Naive thymus-derived CD4-positive, alpha-beta T cell (primary cell): ENCODE results near the gene CRYBG2. TPM values are rescaled to one million over a fixed set of nuclear protein-coding genes. Genes with fewer than 3 reads are reported as not detected.
"Not testable (repeated sequence)": the region's sequence is repeated elsewhere in the genome, so short reads cannot be mapped to it uniquely, and the experiment has no call there.

Experiments
- ATAC-seq: fragments of 150-1000 bp; cut with Tn5 transposase; 2 replicates; pipeline ENCODE4 v1.10.0; 2021; ENCODE audit warnings: mild to moderate bottlenecking, moderate library complexity
- CTCF ChIA-PET: fragments of 350-600 bp; sonication (Branson Sonifier 250); formaldehyde crosslinking; loops from one replicate; lab custom pipeline; 2021; ENCODE audit warnings: antibody characterized with exemption; lab: Charles Lee
- POLR2A ChIA-PET: fragments of 350-600 bp; sonication (Branson Sonifier 250); formaldehyde crosslinking; loops from one replicate; lab custom pipeline; 2021; ENCODE audit warnings: antibody characterized with exemption, inconsistent platforms; lab: Charles Lee
- DNase-seq, 9 donors: peaks; one replicate each; pipeline versions ENCODE4 v3.0.0 to v3.0.0-alpha.2; 2020 to 2022; ENCODE audit warnings: mixed read lengths in 1 of 9
- H3K27ac ChIP-seq: one replicate; pipeline ENCODE4 v1.7.0; 2013; ENCODE audit warnings: mild to moderate bottlenecking, low read depth, low read length, moderate library complexity
- H3K27me3 ChIP-seq, 2 donors: one replicate each; pipeline ENCODE4 v1.7.0; 2013; ENCODE audit warnings: low read length in 2 of 2, mild to moderate bottlenecking in 2 of 2, moderate library complexity in 2 of 2; ENCODE audit not compliant: control insufficient read depth in 2 of 2, insufficient read depth in 2 of 2
- H3K36me3 ChIP-seq, 3 experiments: 1 replicate in 2 of 3; 2 replicates in 1 of 3; pipeline ENCODE4 v1.7.0; 2013; ENCODE audit warnings: low read length in 3 of 3, mild to moderate bottlenecking in 3 of 3, moderate library complexity in 1 of 3; ENCODE audit not compliant: insufficient read depth in 3 of 3, control insufficient read depth in 2 of 3
- H3K4me1 ChIP-seq, 2 donors: one replicate each; pipeline ENCODE4 v1.7.0; 2013; ENCODE audit warnings: low read length in 2 of 2, mild to moderate bottlenecking in 2 of 2, moderate library complexity in 1 of 2; ENCODE audit not compliant: control insufficient read depth in 2 of 2, insufficient read depth in 2 of 2
- H3K4me3 ChIP-seq: 2 replicates; pipeline ENCODE4 v1.7.0; 2013; ENCODE audit warnings: mild to moderate bottlenecking, low read length
- H3K9me3 ChIP-seq, 3 experiments: 1 replicate in 2 of 3; 2 replicates in 1 of 3; pipeline ENCODE4 v1.7.0; 2013; ENCODE audit warnings: low read length in 3 of 3; ENCODE audit not compliant: control insufficient read depth in 2 of 3
- H3K27ac Mint-ChIP-seq, 9 donors: one replicate each; pipeline ENCODE4 v1.8.0; 2020 to 2022; ENCODE audit warnings: mixed read lengths in 9 of 9, mild to moderate bottlenecking in 8 of 9, moderate library complexity in 5 of 9, inconsistent platforms in 2 of 9
- H3K27me3 Mint-ChIP-seq, 5 donors: one replicate each; pipeline ENCODE4 v1.8.0; 2021 to 2022; ENCODE audit warnings: mixed read lengths in 5 of 5, mild to moderate bottlenecking in 1 of 5
- H3K36me3 Mint-ChIP-seq, 5 donors: one replicate each; pipeline ENCODE4 v1.8.0; 2020 to 2022; ENCODE audit warnings: mixed read lengths in 5 of 5, mild to moderate bottlenecking in 3 of 5, inconsistent platforms in 1 of 5
- H3K4me1 Mint-ChIP-seq, 7 donors: one replicate each; pipeline ENCODE4 v1.8.0; 2020 to 2022; ENCODE audit warnings: mixed read lengths in 7 of 7, mild to moderate bottlenecking in 3 of 7, inconsistent platforms in 1 of 7
- H3K4me3 Mint-ChIP-seq, 10 donors: one replicate each; pipeline ENCODE4 v1.8.0; 2020 to 2022; ENCODE audit warnings: mild to moderate bottlenecking in 10 of 10, mixed read lengths in 10 of 10, moderate library complexity in 6 of 10, inconsistent platforms in 2 of 10
- H3K9me3 Mint-ChIP-seq, 11 donors: one replicate each; pipeline ENCODE4 v1.8.0; 2020 to 2022; ENCODE audit warnings: mixed read lengths in 11 of 11, mild to moderate bottlenecking in 4 of 11, inconsistent platforms in 1 of 11, moderate library complexity in 1 of 11
- intact Hi-C, 2 donors: fragments of 100-400 bp; cut with micrococcal nuclease; formaldehyde crosslinking; loops; one replicate each; pipeline ENCODE4 v1.15.1; 2023
- polyA plus RNA-seq, 2 donors: library from polyadenylated mRNA; unstranded; fragments of 300-500 nt; fragmentation: Illumina TruSeq; gene quantifications; one replicate each; pipeline ENCODE4 v1.2.3, GENCODE V29; 2021
- total RNA-seq, 6 experiments: library from RNA in 5 of 6; stranded (reverse) in 5 of 6; gene quantifications; 1 replicate in 5 of 6; 2 replicates in 1 of 6; pipeline ENCODE4 v1.2.3 and lab custom pipeline; 2021 to 2026

Gene CRYBG2
- total and polyA plus RNA-seq, 7 experiments from 2014 or later, result 0.59 to 1.5 (median 1.1) TPM; not detected in 2

DNA sequence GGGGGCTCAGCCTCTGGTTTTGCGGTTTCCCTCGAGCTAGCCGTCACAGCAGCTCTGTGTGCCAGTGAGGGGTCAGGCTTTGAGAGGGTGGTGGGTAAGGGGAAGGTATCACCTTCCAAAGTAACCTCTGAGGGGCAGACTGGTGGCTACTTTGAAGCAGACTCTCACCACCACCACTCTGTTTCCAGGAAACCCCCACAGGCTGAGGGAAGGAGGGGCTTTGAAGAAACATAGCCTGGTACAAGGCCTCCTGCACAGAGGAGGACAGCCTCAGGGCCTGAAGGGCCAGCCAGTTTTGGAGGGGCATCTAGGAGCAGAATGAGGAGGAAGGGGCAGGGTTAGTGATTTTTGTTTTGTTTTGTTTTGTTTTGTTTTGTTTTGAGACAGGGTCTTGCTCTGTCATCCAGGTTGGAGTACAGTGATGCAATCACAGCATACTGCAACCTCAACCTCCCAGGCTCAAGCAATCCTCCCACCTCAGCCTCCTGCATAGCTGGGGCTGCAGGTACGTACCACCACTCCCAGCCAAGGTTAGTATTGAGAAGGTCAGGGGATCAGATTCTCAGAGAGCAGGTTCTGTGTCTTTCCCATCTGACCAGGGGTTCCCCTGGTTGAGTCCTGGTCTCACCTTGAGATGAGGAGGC is 35.8 kb upstream of the CRYBG2 start:
- H3K27ac Mint-ChIP-seq, result peak overlapping the region in 1 of 9 donors; percentile 55
- Histone ChIP-seq H3K36me3 (no peaks in the 10 kb centered on the region), H3K27me3 (no peaks in the 10 kb centered on the region), H3K27ac (no peak overlapping the region), H3K4me1 (peaks cover 19 to 32% of the 10 kb centered on the region in 2 donors), H3K4me3 (no peak overlapping the region), H3K9me3 (no peaks in the 10 kb centered on the region)
- no peaks in the 10 kb centered on the region for H3K9me3 Mint-ChIP-seq
- H3K4me1 Mint-ChIP-seq, result peaks cover 8 to 57% (median 27%) of the 10 kb centered on the region in 7 donors
- intact Hi-C loops, result loop anchor here (2.0 to 5.0 kb wide), 3 partner anchors 27 to 222 kb away; partner anchors contain the start of genes C1orf232 (in 1 of the 2), ZNF593 (in 1 of the 2) and ZNF593OS (in 1 of the 2)
- ATAC-seq (no peak), DNase-seq (no peak)
- ChIA-PET POLR2A (interaction anchor here (0.6 to 3.4 kb wide), 4 partner anchors 12 to 95 kb away, joined by 3 to 14 read pairs (median 3); no protein-coding TSS in a partner anchor), CTCF (interaction anchor here (1.6 to 3.2 kb wide), 6 partner anchors 15 to 154 kb away, joined by 4 to 15 read pairs (median 10); no protein-coding TSS in a partner anchor)
- peaks cover 0 to 11% (median 0%) of the 10 kb centered on the region in 5 donors for H3K27me3 Mint-ChIP-seq
- no peak overlapping the region for H3K4me3 Mint-ChIP-seq
- no peaks in the 10 kb centered on the region for H3K36me3 Mint-ChIP-seq

- ATAC-seq (no peak), DNase-seq (no peak)
- peaks cover 0 to 10% (median 0%) of the 10 kb centered on the region in 5 donors for H3K27me3 Mint-ChIP-seq
- peaks cover 0 to 3% (median 0%) of the 10 kb centered on the region in 5 donors for H3K36me3 Mint-ChIP-seq
- H3K4me3 Mint-ChIP-seq, result peak overlapping the region in 1 of 10 donors; percentile 1
- H3K27ac Mint-ChIP-seq, result peak overlapping the region in 2 of 9 donors; percentile 1 to 45
- Histone ChIP-seq H3K36me3 (no peaks in the 10 kb centered on the region), H3K9me3 (no peaks in the 10 kb centered on the region), H3K4me1 (peaks cover 19 to 40% of the 10 kb centered on the region in 2 donors), H3K27ac (no peak overlapping the region), H3K4me3 (no peak overlapping the region), H3K27me3 (no peaks in the 10 kb centered on the region)
- ChIA-PET POLR2A (interaction anchor here (0.7 to 3.4 kb wide), 4 partner anchors 11 to 72 kb away, joined by 3 to 14 read pairs (median 4); no protein-coding TSS in a partner anchor), CTCF (interaction anchor here (0.7 to 3.2 kb wide), 6 partner anchors 15 to 154 kb away, joined by 3 to 14 read pairs (median 4); no protein-coding TSS in a partner anchor)
- H3K4me1 Mint-ChIP-seq, result peaks cover 14 to 63% (median 32%) of the 10 kb centered on the region in 7 donors
- no peaks in the 10 kb centered on the region for H3K9me3 Mint-ChIP-seq
- intact Hi-C loops, result no loop called here
Observed at GRCh38 chr1:26388791-26389445, 35.0 kb upstream of the CRYBG2 start.

DNA sequence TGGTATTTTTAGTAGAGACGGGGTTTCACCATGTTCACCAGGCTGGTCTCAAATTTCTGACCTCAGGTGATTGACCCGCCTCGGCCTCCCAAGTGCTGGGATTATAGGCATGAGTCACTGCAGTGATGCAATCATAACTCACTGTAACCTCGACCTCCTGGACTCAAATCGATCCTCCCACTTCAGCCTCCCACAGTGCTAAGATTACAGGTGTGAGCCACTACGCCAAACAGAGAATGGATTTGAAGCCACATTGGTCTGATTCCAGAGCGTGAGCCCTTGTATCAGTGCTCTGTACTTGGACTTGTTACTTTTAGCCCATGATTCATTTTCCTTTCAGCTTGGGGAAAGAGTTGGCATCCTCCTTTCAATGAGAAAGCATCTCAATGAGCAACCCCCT is 33.5 kb upstream of the CRYBG2 start:
- Histone ChIP-seq H3K4me3 (no peak overlapping the region), H3K9me3 (no peaks in the 10 kb centered on the region), H3K36me3 (no peaks in the 10 kb centered on the region), H3K27me3 (no peaks in the 10 kb centered on the region), H3K4me1 (peaks cover 19 to 45% of the 10 kb centered on the region in 2 donors), H3K27ac (no peak overlapping the region)
- DNase-seq (no peak), ATAC-seq (no peak)
- CTCF ChIA-PET, result interaction anchor here (0.9 to 1.6 kb wide), 2 partner anchors 9 to 30 kb away, joined by 3 to 5 read pairs; no protein-coding TSS in a partner anchor
- Mint-ChIP-seq H3K27ac (peak overlapping the region in 1 of 9 donors; percentile 12), H3K27me3 (peaks cover 0 to 1% (median 0%) of the 10 kb centered on the region in 5 donors), H3K4me1 (peaks cover 15 to 67% (median 33%) of the 10 kb centered on the region in 7 donors), H3K4me3 (no peak overlapping the region), H3K9me3 (no peaks in the 10 kb centered on the region), H3K36me3 (peaks cover 0 to 3% (median 0%) of the 10 kb centered on the region in 5 donors)
- intact Hi-C loops, result no loop called here
- POLR2A ChIA-PET, result interaction anchor here (1.2 kb wide), 1 partner anchor 26 kb away, joined by 6 read pairs; no protein-coding TSS in a partner anchor

DNA sequence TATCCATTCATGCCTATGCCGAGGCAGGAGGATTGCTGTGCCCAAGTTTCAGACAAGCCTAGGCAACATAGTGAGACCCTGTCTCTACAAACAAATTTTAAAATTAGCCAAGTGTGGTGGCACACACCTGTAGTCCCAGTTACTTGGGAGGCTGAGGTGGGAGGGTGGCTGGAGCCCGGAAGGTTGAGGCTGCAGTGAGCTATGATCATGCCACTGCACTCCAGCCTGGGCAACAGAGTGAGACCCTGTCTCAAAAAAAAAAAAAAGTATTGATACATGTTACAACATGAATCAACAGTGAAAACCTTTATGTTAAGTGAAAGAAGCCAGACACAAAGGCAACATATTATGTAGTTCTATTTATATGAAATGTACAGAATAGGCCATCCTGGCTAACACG is 31.1 kb upstream of the CRYBG2 start:
- H3K4me1 ChIP-seq, result peaks cover 15 to 39% of the 10 kb centered on the region in 2 donors
- H3K9me3 ChIP-seq, H3K9me3 Mint-ChIP-seq, H3K27me3 Mint-ChIP-seq, H3K27me3 ChIP-seq, H3K4me3 ChIP-seq, H3K27ac ChIP-seq, H3K27ac Mint-ChIP-seq, H3K36me3 ChIP-seq, DNase-seq, intact Hi-C loops, ATAC-seq, H3K36me3 Mint-ChIP-seq: not testable (repeated sequence)
- CTCF ChIA-PET, result interaction anchor here (1.4 kb wide), 1 partner anchor 10 kb away, joined by 5 read pairs; no protein-coding TSS in a partner anchor
- Mint-ChIP-seq H3K4me1 (peaks cover 7 to 60% (median 33%) of the 10 kb centered on the region in 7 donors), H3K4me3 (peak overlapping the region in 5 of 10 donors; percentile 5 to 72 (median 47))
- POLR2A ChIA-PET, result interaction anchor here (0.7 to 1.0 kb wide), 2 partner anchors 10 to 65 kb away, joined by 3 to 4 read pairs; no protein-coding TSS in a partner anchor

DNA sequence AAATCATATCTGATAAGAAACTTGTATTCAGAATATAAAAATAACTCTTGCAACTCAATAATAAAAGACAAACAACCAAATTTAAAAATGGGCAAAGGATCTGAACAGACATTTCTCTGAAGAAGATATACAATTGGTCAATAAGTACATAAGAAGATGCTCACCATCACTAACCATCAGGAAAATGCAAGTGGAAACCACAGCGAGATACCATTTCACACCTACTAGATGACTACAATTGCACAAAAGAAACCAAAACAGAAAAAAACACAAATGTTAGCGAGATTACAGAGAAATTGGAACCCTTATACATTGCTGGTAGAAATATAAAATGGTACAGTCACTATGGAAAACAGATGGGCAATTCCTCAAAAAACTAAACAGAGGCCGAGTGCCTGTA is 30.1 kb upstream of the CRYBG2 start:
- ChIA-PET POLR2A (no interaction called here), CTCF (no interaction called here)
- Mint-ChIP-seq H3K4me3 (peak overlapping the region in 3 of 10 donors; percentile 1 to 21 (median 5)), H3K27ac (peak overlapping the region in 3 of 9 donors; percentile 5 to 16 (median 5)), H3K36me3 (peaks cover 0 to 6% (median 0%) of the 10 kb centered on the region in 5 donors), H3K4me1 (peaks cover 7 to 57% (median 38%) of the 10 kb centered on the region in 7 donors), H3K27me3 (no peaks in the 10 kb centered on the region), H3K9me3 (no peaks in the 10 kb centered on the region)
- DNase-seq (no peak), ATAC-seq (no peak)
- H3K4me3 ChIP-seq, result no peak overlapping the region
- H3K27me3 ChIP-seq, result no peaks in the 10 kb centered on the region
- H3K36me3 ChIP-seq, result no peaks in the 10 kb centered on the region
- no peak overlapping the region for H3K27ac ChIP-seq
- intact Hi-C loops, result no loop called here
- H3K4me1 ChIP-seq, result peaks cover 25 to 40% of the 10 kb centered on the region in 2 donors
- H3K9me3 ChIP-seq, result no peaks in the 10 kb centered on the region

GRCh38 chr1:26378879-26379251 is 24.9 kb upstream of the CRYBG2 start:
- peak overlapping the region; percentile 64 to 85 (median 74) for H3K4me3 Mint-ChIP-seq
- H3K9me3 ChIP-seq, result no peaks in the 10 kb centered on the region
- peak overlapping the region; percentile 5 for H3K4me3 ChIP-seq
- ATAC-seq (no peak), DNase-seq (no peak)
- ChIA-PET POLR2A (interaction anchor here (0.6 to 3.3 kb wide), 15 partner anchors 9 to 99 kb away, joined by 3 to 24 read pairs (median 6); partner anchors contain the start of genes CD52 and SH3BGRL3), CTCF (interaction anchor here (0.9 to 2.6 kb wide), 13 partner anchors 9 to 105 kb away, joined by 3 to 25 read pairs (median 5); no protein-coding TSS in a partner anchor)
- intact Hi-C loops, result loop anchor here (1.0 to 5.0 kb wide), 12 partner anchors 12 to 267 kb away; partner anchors contain the start of genes CD52 (in 1 of the 2), CEP85 (in 1 of the 2), DHDDS (in 1 of the 2) and HMGN2 (in 1 of the 2)
- no peaks in the 10 kb centered on the region for H3K27me3 Mint-ChIP-seq
- no peaks in the 10 kb centered on the region for H3K36me3 ChIP-seq
- peaks cover 51 to 68% (median 64%) of the 10 kb centered on the region in 7 donors for H3K4me1 Mint-ChIP-seq
- no peaks in the 10 kb centered on the region for H3K27me3 ChIP-seq
- H3K36me3 Mint-ChIP-seq, result peaks cover 0 to 14% (median 0%) of the 10 kb centered on the region in 5 donors
- H3K9me3 Mint-ChIP-seq, result peaks cover 0 to 2% (median 0%) of the 10 kb centered on the region in 11 donors
- H3K4me1 ChIP-seq, result peaks cover 56 to 59% of the 10 kb centered on the region in 2 donors
- H3K27ac Mint-ChIP-seq, result peak overlapping the region; percentile 48 to 93 (median 92)
- H3K27ac ChIP-seq, result peak overlapping the region; percentile 56
